Stimulated activated CD4-positive, alpha-beta T cell treated with anti-CD3 and anti-CD28 coated beads, Interleukin-15, amount 100 ng/mL, for 24 hours (primary cell): ENCODE data around the gene PCSK2.

Experiments used
- DNase-seq: peaks from one replicate; pipeline ENCODE4 v3.0.0-alpha.2; 2020

PCSK2 gene

DNA sequence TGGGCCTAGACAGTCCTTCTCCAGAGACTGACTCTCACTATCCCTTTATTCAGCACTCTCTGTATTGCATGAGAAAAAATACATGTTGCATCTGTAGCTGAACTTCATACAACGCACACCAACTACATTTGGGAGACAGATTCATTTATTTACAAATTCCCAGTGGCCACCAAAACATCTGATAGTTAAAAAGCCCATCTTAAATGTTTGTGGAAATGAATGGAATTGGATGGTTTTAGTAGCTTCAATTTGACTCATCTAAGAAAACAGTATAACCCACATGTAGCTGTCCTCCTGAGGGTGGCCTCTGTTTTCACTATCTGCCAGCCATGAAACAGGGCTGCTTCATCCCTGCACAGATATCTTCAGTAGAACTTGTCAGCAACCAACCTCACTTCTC, 116.3 kb downstream of the PCSK2 start:
- DNase-seq = no peak

DNA sequence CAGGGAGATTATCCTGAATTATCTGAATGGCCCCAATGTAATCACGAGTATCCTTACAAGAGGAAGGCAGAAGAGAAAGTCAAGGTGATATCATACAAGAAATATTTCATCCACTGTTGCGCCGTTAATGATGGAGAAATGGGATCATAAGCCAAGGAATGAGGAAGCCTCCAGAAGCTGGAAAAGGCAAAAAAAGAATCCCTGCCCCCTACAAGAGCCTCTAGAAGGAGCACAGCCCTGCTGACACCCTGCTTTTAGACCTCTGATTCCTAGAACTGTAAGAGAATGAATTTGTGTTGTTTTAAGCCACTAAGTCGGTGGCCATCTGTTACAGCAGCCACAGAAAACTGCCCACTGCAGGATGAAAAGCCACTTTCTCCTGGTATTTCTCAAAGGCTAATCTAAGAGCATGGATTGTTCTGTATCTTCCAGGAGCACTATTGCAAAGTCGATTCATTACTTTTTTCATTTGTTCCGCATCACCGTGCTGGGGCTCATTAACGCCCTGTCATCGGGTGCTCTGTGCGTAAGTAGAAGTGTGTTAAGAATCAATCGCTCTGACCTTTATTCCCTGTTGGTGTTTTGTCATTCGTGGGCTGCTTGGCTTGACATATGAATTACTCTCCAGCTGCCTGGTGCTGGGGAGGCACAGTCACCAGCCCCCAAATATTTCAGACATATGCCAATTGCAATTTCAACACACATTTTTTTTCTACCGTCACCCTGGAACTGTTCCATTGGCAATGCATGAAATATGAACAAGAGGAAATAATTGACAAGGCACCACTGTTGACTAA, 117.0 kb downstream of the PCSK2 start:
- no peak for DNase-seq

DNA sequence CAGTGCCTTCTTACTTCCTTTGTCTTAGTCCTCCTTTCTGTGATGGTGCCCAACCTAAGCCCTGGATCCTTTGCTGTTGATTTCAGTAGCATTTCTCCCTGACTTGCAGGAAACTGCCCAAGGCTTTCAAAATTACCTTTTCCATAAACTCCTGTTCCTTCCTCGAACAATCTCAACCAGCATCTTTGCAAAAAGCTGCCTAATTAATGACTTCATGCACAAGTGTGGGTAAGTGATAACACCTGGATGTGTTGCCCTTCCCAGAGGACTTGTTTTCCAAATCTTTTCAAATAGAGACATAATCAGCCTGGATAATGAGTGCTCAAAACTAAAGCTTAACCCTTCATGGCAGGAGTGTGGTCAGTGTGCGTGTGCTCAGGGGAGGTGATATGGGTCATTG, 118.0 kb downstream of the PCSK2 start:
- DNase-seq = no peak

DNA sequence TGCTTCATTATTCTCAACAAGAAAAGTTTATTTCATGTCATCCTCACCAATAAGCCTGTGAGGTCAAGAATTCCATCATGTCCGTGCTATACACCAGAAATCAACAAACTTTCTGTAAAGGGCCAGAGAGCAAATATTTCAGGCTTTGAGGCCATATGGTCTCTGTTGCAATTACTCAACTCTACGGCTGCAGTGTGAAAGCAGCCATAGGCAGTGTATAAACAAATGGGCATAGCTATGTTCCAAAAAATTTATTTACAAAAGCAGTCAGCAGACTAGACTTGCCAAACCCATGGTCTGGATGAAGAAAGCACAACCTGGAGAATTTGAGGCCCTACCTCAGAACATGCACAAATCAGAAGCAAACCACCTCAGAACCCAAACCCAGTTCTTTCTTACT, 118.5 kb downstream of the PCSK2 start:
- no peak for DNase-seq

DNA sequence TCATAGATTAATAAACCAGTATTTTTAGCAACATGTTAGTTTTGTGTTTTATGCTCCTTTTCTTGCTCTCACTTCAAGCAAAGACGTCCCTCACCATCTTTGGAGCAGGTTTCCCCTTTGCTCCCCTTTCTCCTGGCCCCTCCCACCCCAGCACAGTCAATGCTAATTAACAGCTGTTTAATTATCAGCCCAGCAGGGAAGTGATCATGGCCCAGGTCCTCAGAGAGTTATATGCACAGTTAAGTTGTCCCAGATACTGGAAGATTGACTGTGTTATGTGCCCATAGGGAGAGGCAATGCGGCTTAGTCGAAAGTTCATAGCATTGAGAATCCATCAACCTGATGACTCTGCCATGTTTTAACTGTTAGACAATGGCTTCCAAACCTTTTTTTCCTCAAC, 123.5 kb downstream of the PCSK2 start:
- DNase-seq = no peak

DNA sequence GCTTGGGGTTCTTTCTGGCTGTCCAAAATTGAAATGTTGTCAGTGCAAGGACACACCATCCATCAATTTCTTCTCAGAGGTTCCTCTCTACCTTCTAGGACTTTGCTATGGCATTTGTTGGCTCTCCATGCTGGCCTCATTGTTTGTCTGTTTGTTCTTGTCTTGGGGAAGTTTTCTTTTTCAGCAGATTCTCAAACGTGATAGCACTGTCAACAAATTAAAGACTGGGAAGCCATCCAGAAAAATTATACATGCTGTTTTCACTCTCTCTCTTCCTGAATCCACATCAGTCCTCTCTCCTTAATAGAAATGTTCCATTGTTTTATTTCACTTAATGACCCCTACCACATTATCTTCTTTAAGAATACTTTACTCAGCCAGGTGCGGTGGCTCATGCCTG, 130.4 kb downstream of the PCSK2 start:
- no peak for DNase-seq

DNA sequence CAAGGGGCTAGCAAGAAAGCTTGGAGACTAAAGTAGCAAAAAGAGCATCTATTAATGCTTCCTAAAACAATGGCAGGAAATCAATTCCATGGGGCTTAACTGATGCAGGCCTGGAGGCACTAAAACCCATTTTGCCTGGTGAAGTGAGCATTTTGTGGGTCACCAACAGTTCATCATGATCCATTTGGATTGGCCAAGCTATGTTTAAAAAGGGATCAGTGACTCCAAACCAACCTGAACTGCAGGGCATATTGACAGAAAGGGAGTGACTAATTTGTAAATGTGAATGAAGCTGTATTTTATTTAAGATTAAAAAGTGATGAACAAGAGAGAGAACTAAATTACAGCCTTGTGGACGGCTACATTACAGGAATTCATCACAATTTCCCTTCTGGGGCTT, 132.0 kb downstream of the PCSK2 start:
- no peak for DNase-seq

DNA sequence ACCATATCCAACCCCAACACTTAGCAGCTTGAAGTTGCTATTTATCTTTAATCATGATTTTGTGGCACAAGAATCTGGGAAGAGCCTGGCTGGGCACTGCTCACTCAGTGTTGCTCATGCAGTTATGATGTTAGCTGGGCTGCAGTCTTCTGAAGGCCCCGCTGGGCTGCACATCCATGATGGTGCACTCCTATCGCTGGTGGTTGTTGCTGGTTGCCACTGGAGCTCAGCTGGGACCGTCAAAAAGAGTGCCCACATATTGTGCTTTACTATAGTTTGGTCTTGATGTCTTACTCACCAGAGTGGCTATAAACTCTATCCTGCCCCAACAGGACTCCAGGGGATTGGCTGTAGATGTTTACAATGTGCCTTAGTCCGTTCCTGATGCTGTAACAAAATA, 137.8 kb downstream of the PCSK2 start:
- no peak for DNase-seq

DNA sequence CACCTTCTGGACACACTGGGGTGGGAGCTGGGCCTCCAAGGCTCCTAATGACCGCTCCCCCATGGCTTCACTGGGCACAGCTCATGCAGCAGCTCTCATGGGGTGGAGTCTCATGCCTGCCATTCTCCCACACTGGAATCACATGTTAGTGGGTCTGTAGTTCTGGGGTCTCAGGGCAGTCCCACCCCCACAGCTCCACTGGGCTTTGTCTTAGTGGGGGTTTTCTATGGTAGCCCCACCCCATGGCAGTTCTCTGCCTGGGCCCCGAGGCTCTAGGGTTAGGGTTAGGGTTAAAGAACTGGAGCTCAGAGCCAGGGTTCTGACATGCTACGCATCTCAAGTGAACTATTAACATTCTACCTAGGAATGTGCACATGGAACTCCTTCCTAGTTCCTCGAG, 139.0 kb downstream of the PCSK2 start:
- DNase-seq = no peak

DNA sequence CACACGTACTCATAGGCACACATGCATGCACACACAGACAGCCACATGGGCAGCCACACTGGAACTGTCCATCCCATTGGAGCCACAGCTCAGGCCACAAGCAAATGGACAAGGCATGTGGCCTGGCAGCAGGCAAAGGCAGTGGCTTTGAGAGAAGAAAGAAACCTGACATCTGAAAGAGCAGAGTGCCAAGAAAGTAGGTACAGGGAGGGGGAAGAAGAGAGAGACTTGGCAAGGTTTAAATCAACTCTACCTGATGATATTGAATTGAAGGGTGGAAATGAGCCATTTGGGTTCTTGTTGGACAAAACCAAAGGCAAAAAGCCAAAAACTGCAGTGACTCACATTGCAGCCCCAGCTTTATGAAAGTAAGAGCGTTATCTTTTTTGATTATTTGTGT, 142.7 kb downstream of the PCSK2 start:
- no peak for DNase-seq

DNA sequence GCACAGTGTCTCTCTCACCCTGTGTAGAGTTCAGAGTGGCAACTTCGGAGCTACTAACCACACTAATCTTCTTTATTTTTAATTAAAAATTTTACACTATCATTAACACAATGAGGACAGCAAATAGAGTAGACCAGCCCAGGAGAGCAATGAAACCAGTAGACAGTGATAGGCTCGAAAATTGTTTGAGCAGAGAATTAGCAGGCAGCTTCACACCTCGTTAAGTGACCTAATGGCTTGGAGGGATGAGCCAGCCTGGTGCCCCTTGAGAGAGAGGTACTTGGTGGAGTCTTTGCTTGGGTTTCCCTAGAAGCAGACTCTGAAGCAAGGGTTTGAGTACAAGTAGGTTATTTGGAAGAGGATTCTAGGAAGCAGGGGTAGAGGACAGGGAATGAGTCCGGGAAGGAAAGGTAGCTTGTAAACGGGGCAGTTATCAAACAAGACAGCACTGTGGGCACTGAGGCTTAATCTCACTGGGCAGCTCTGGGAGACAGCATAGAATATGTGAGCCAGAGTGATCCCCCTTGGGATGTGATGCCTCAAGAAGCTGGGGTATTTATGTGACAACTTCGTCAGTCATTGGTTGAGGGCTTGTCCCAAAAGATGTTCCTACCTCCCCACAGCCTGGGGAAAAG, 146.1 kb downstream of the PCSK2 start:
- no peak for DNase-seq

DNA sequence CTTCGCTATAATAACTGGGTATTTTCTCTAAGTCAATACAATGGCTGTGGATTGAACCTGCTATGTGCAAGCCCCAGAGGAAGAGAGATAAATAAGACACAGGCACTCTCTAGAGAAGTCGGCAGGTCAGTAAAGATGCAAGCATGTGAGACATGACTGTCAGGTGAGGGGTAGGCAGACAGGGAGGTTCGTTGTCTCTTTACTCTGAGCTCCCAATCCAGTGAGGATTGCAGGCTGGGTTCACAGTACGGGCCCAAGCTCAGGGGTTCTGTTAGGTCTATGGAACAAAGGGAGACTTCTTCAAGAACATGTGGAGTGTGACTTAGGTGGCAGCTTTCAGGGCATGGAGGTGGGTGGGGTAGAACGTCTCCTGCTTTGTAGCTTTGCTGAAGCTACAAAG, 147.2 kb downstream of the PCSK2 start:
- DNase-seq = no peak

DNA sequence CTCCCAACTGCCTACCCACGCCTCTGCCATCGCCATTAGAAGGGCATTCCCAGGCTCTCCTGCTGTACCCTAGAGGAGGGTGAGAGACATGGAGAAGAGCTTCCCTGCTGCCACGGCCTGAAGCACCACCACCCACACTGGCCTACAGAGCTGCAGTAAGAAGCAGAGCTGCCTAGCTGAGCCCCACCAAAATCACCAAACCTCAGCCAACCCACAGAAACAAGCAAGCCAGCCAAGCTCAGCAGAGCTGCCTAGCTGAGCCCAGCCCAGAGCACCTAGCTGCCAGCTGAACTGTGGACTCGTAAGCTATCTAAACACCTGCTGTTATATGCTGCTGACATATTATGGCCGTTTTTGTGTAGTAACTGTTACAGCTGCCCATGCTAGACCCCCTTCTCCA, 149.2 kb downstream of the PCSK2 start:
- DNase-seq = no peak

DNA sequence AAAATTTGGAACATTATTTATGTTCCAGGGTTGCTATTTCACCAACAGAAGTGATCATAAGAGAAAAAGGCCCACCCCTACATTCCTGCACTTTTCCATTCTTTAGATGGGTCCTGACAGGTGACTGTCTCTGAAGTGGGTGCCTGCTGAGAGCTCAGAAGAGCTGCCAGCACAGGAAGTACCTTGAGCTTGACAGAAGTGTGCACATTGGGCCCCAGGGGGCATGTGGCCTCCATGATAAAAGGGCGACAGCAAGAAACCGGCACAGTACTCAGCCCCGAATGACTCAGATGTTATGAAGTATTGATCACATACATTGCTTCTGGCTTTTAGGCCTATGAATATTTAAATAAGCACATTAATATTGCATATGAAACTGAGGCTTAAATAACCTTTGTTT, 150.4 kb downstream of the PCSK2 start:
- no peak for DNase-seq

DNA sequence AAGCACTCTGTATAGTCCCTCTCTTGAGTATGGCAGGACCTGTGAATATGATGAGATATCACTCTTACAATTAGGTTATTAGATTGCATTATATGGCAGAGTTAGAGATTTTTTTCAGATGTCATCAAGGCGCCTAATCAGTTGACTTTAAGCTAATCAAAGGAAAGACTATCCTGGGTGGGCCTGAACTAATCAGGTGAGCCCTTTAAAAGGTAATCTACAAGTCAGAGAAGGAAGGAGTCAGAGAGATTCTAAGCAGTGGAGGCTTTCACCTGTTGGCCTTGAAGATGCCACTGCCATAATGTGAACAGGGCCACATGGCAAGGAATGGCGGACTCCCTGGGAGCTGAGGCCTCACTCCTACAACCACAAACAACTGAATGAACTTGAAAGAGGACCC, 152.8 kb downstream of the PCSK2 start:
- no peak for DNase-seq

DNA sequence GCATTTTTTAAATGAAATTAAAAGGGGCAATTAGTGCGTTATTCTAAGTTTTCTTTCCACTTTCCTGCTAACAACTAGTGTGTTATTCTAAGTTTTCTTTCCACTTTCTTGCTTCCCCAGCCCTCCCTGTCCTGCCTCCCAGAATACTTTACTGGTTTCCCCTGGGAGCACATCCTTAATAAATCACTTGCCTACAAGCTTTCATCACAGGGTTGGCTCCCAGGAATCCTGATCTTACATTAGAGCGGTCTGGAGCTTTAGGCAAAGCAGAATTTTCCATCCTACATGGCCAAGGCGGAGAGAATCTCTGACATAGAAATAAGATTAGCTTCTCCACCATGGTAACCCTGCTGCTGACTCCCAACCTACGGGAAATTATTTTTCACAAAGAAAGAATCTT, 154.0 kb downstream of the PCSK2 start:
- DNase-seq = no peak

DNA sequence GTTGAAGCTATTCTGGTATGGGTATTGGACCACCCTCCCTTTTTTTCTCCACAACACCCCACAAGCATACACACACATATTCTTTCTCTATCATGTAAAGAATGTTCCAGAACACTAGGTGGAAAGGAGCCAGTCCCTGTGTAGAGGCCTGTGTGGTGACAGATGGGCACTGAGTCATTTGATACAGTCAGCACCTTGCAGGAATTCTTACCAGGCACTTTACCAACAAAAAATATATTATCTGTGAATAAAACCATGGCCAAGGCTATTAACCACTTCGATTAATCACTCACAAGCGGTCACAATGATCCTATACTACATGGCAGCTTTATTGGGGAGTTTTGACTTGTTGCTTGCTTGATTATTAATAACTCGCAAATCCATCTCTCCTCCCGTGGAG, 154.9 kb downstream of the PCSK2 start:
- DNase-seq = no peak

DNA sequence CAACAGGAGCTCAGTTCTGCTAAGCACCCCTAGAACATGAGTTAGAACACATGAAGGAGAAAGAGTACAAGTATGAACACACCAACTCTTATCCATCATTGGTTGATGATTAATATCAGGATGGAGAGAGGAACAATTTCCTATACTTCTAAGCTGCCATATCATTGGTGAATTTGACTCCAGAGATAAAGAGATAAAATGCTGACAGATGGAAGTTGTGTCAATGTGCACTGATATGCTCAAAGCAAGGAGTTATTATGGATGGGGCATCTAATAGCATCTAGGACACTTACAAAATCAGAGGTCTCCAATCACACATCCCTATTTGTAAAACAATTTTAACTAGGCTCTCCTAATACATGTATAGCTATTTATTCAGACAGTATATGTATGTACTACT, 159.0 kb downstream of the PCSK2 start:
- no peak for DNase-seq

DNA sequence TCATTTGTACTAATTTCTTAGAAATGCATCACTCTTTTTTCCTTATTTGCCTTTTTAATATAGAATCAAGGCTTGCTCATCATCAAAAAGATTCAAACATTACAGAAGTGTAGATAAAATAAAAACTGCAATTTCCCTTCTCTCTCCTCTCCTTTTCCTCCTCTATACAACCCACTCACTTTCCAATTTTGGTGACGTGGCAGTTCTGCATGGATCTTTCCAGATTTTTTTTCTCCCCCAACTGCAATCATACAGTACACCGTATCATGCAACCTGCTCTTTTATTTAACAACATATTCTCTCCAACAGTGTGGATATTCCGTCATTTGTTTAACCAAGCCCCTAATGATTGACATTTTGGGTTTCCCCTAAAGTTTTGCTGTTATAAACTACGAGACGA, 163.8 kb downstream of the PCSK2 start:
- DNase-seq = no peak

DNA sequence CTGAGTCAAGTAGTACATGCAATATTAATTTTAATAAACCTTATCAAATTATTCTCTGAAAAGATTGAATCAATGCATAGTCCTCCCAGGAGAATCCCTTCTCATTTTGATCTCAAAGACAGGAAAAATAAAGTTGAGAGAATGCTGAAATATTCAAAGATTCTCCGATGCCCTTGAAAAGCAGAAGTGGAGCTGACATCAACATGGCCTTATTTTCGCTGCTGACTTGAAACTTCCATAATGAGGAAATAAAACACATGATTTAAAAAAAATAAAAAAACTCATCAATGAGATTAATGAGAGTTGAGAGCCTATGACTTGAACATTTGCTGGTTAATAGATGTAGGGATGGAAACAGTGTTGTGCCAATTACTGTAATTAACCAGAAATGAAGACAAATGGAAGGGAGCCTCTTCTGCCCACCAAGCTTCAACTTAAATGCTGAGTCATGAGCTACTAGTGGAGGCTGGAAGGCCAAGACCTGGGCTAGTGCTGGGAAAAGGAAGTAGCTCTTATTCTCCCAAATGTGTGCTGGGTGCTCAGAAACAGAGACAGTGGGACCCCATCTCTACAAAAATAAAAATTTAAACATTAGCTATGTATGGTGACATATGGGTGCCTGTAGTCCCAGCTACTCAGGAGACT, 164.4 kb downstream of the PCSK2 start:
- DNase-seq = no peak

DNA sequence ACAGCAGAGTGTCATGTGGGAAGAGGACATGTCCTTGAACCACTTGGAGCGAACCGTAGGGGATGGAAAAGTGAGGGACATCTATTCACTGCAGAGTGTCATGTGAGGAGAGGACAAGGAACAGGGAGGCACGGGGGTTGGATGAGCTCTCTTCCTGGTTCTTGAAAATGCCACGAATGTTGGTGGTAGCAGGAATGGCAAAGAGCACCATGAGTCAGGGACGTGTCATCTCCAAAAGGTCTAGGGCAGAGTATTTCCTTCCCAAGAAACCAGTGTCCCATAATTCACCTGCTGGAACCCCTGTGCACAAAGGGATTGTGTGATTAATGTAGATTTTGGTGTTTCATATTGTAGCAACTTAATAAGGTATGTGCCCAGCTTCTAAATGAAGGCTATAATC, 167.6 kb downstream of the PCSK2 start:
- DNase-seq = no peak

DNA sequence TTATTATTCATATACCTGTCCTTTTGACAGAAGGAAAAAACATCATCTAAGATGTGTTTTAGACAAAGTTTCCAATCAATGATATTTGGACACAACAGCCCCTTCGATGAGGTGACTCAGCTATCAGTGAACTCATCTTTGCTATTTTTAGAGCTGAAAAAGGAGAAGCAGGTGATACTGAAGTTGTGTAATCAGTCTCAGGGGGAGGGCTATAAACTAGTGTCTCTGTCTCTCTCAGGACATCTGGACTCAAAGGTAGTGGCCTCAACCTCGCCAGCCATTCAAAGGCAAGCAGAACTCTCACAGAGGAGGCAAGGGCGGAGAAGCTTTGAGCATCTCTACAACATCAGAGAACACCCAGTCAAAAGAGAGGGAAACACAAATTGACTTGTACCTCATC, 168.9 kb downstream of the PCSK2 start:
- no peak for DNase-seq

DNA sequence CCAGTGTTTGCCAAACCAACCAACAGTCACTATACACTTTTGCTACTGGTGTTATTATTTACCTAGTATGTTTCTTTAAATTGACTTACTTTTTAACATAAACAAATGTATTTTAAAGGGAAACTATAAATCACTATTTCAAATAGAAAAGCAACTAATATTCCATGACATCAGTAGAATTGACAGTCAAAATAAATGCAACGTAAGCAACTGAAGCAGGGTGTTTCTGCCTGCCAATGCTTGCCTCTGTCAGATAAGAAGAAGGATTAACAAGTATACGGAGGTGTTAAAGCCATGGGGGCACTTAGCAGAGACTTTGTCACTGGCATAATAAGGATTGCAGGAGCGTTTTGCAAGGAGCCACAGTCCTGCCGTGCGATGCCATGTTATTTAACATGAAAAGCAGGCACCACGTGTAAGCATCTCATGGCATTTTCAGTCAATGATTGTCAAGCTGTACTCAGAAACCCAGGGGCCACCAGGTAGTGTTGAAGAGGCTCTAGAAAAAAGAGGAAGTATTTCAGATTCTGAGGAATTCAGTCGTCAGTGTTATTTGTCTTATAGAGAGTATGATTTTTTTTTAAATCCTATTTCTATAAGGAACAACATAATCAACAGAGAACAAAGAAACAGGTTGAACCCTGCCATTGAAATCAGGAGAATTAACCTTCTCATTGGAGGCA, 172.6 kb downstream of the PCSK2 start:
- DNase-seq = no peak

DNA sequence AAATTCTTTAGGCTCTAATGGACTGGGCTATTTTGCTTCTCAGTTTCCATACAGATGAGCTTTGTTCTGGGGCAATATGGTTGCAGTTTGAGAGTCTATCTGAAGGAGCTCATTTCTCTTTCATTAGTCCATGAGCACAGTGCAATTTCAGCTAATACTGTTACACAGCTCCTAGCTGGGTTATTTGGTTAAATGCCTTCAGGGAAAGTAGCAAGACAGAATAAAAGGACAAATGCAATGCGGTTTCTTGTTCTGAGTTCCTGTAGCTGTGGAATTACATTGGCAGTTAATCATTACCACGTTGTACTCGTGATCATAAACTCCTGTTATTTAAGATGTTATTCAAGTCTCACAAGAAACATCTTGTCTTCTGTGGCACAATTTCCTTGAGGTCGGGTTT, 176.6 kb downstream of the PCSK2 start:
- no peak for DNase-seq
